Measurements from ENCODE around the gene GALNT10.

Gene GALNT10

GRCh38 chr5:154445422-154446194 is 255.1 kb downstream of the GALNT10 start, which contains the start of gene SAP30L:
TSS of gene SAP30L (plus strand) at chr5:154445997. CDS start at chr5:154446605, 608 bp downstream.
- Histone ChIP-seq H3K4me1 (ENCODE audit: insufficient read depth, low read length) (0 out of 2 replicates have a peak, but pooled peaks cover 4% of the 10 kb centered on the region), H3K9me3 (ENCODE audit: control insufficient read depth, insufficient read depth, low read length) (no peaks in the 10 kb centered on the region), H3K9ac (ENCODE audit: low read depth, low read length) (peak within 1 kb of the TSS; percentile 98), H3K36me3 (ENCODE audit: insufficient read depth, low read length) (peaks cover 4% of the 10 kb centered on the region)

GRCh38 chr5:154446195-154447088 is 255.9 kb downstream of the GALNT10 start:
- Histone ChIP-seq H3K9me3 (ENCODE audit: control insufficient read depth, insufficient read depth, low read length) (no peaks in the 10 kb centered on the region), H3K4me1 (ENCODE audit: insufficient read depth, low read length) (0 out of 2 replicates have a peak, but pooled peaks cover 4% of the 10 kb centered on the region), H3K36me3 (ENCODE audit: insufficient read depth, low read length) (peaks cover 2% of the 10 kb centered on the region), H3K9ac (ENCODE audit: low read depth, low read length) (peak overlapping the region; percentile 98)

- Histone ChIP-seq H3K36me3 (ENCODE audit: insufficient read depth, low read length) (peaks cover 7% of the 10 kb centered on the region), H3K9ac (ENCODE audit: low read depth, low read length) (peak overlapping the region; percentile 98; the same call in 1 of the 2 replicates), H3K4me1 (ENCODE audit: insufficient read depth, low read length) (0 out of 2 replicates have a peak, but pooled peaks cover 4% of the 10 kb centered on the region), H3K9me3 (ENCODE audit: control insufficient read depth, insufficient read depth, low read length) (no peaks in the 10 kb centered on the region)
These were observed 256.7 kb downstream of the GALNT10 start for GRCh38 chr5:154447089-154447725.

GRCh38 chr5:154449786-154450185 is 259.3 kb downstream of the GALNT10 start:
- Histone ChIP-seq H3K4me1 (ENCODE audit: insufficient read depth, low read length) (0 out of 2 replicates have a peak, but pooled peaks cover 4% of the 10 kb centered on the region), H3K9ac (ENCODE audit: low read depth, low read length) (no peak overlapping the region), H3K36me3 (ENCODE audit: insufficient read depth, low read length) (peaks cover 10% of the 10 kb centered on the region), H3K9me3 (ENCODE audit: control insufficient read depth, insufficient read depth, low read length) (no peaks in the 10 kb centered on the region)

GRCh38 chr5:154451957-154452356 is 261.4 kb downstream of the GALNT10 start:
- no peak overlapping the region for H3K9ac ChIP-seq (ENCODE audit: low read depth, low read length)
- no peaks in the 10 kb centered on the region for H3K9me3 ChIP-seq (ENCODE audit: control insufficient read depth, insufficient read depth, low read length)
- peaks cover 15% of the 10 kb centered on the region for H3K36me3 ChIP-seq (ENCODE audit: insufficient read depth, low read length)
- 0 out of 2 replicates have a peak, but pooled peaks cover 4% of the 10 kb centered on the region for H3K4me1 ChIP-seq (ENCODE audit: insufficient read depth, low read length)

- Histone ChIP-seq H3K36me3 (ENCODE audit: insufficient read depth, low read length) (peaks cover 13% of the 10 kb centered on the region; the same call in 1 of the 2 replicates), H3K9me3 (ENCODE audit: control insufficient read depth, insufficient read depth, low read length) (no peaks in the 10 kb centered on the region), H3K9ac (ENCODE audit: low read depth, low read length) (no peak overlapping the region), H3K4me1 (ENCODE audit: insufficient read depth, low read length) (no peaks in the 10 kb centered on the region)
These were observed 265.1 kb downstream of the GALNT10 start for GRCh38 chr5:154455585-154455984.

GRCh38 chr5:154456540-154456939 is 266.0 kb downstream of the GALNT10 start:
- no peaks in the 10 kb centered on the region for H3K9me3 ChIP-seq (ENCODE audit: control insufficient read depth, insufficient read depth, low read length)
- H3K9ac ChIP-seq (ENCODE audit: low read depth, low read length): no peak overlapping the region
- peaks cover 13% of the 10 kb centered on the region; the same call in 1 of the 2 replicates for H3K36me3 ChIP-seq (ENCODE audit: insufficient read depth, low read length)
- H3K4me1 ChIP-seq (ENCODE audit: insufficient read depth, low read length): no peaks in the 10 kb centered on the region

- H3K9ac ChIP-seq (ENCODE audit: low read depth, low read length): no peak overlapping the region
- H3K4me1 ChIP-seq (ENCODE audit: insufficient read depth, low read length): no peaks in the 10 kb centered on the region
- H3K9me3 ChIP-seq (ENCODE audit: control insufficient read depth, insufficient read depth, low read length): no peaks in the 10 kb centered on the region
- H3K36me3 ChIP-seq (ENCODE audit: insufficient read depth, low read length): peaks cover 5% of the 10 kb centered on the region; the same call in 1 of the 2 replicates
These were observed 268.5 kb downstream of the GALNT10 start for GRCh38 chr5:154459015-154459414.

GRCh38 chr5:154460172-154460571 is 269.6 kb downstream of the GALNT10 start:
- no peak overlapping the region for H3K9ac ChIP-seq (ENCODE audit: low read depth, low read length)
- no peaks in the 10 kb centered on the region for H3K4me1 ChIP-seq (ENCODE audit: insufficient read depth, low read length)
- H3K36me3 ChIP-seq (ENCODE audit: insufficient read depth, low read length): peaks cover 5% of the 10 kb centered on the region; the same call in 1 of the 2 replicates
- H3K9me3 ChIP-seq (ENCODE audit: control insufficient read depth, insufficient read depth, low read length): no peaks in the 10 kb centered on the region

GRCh38 chr5:154461531-154461930 is 271.0 kb downstream of the GALNT10 start:
- H3K36me3 ChIP-seq (ENCODE audit: insufficient read depth, low read length): 0 out of 2 replicates have a peak, but pooled peaks cover under 1% of the 10 kb centered on the region
- no peaks in the 10 kb centered on the region for H3K9me3 ChIP-seq (ENCODE audit: control insufficient read depth, insufficient read depth, low read length)
- H3K9ac ChIP-seq (ENCODE audit: low read depth, low read length): no peak overlapping the region
- no peaks in the 10 kb centered on the region for H3K4me1 ChIP-seq (ENCODE audit: insufficient read depth, low read length)

GRCh38 chr5:154464438-154464837 is 273.9 kb downstream of the GALNT10 start:
- Histone ChIP-seq H3K4me1 (ENCODE audit: insufficient read depth, low read length) (peaks cover 6% of the 10 kb centered on the region; the same call in 1 of the 2 replicates), H3K9ac (ENCODE audit: low read depth, low read length) (no peak overlapping the region), H3K36me3 (ENCODE audit: insufficient read depth, low read length) (no peaks in the 10 kb centered on the region), H3K9me3 (ENCODE audit: control insufficient read depth, insufficient read depth, low read length) (no peaks in the 10 kb centered on the region)

- Histone ChIP-seq H3K36me3 (ENCODE audit: insufficient read depth, low read length) (no peaks in the 10 kb centered on the region), H3K9ac (ENCODE audit: low read depth, low read length) (no peak overlapping the region), H3K4me1 (ENCODE audit: insufficient read depth, low read length) (peaks cover 6% of the 10 kb centered on the region; the same call in 1 of the 2 replicates), H3K9me3 (ENCODE audit: control insufficient read depth, insufficient read depth, low read length) (no peaks in the 10 kb centered on the region)
These were observed 274.6 kb downstream of the GALNT10 start for GRCh38 chr5:154465169-154465568.

- Histone ChIP-seq H3K36me3 (ENCODE audit: insufficient read depth, low read length) (no peaks in the 10 kb centered on the region), H3K9me3 (ENCODE audit: control insufficient read depth, insufficient read depth, low read length) (no peaks in the 10 kb centered on the region), H3K9ac (ENCODE audit: low read depth, low read length) (no peak overlapping the region), H3K4me1 (ENCODE audit: insufficient read depth, low read length) (peaks cover 6% of the 10 kb centered on the region; the same call in 1 of the 2 replicates)
These were observed 275.6 kb downstream of the GALNT10 start for GRCh38 chr5:154466147-154466546.

GRCh38 chr5:154466671-154467070 is 276.1 kb downstream of the GALNT10 start:
- Histone ChIP-seq H3K36me3 (ENCODE audit: insufficient read depth, low read length) (no peaks in the 10 kb centered on the region), H3K9ac (ENCODE audit: low read depth, low read length) (no peak overlapping the region), H3K9me3 (ENCODE audit: control insufficient read depth, insufficient read depth, low read length) (no peaks in the 10 kb centered on the region), H3K4me1 (ENCODE audit: insufficient read depth, low read length) (peaks cover 6% of the 10 kb centered on the region; the same call in 1 of the 2 replicates)

Data from ES-I3 (cell line).